HG03469 (cell line): Measurements from ENCODE around the gene ANO1.

ENCODE experiments used
- ATAC-seq: cut with Tn5 transposase; IDR thresholded peaks from one replicate; pipeline ENCODE4 v1.9.1; 2021; ENCODE audit warnings: mild to moderate bottlenecking, moderate library complexity, moderate number of reproducible peaks; ENCODE audit not compliant: unreplicated experiment

The ANO1 gene

DNA sequence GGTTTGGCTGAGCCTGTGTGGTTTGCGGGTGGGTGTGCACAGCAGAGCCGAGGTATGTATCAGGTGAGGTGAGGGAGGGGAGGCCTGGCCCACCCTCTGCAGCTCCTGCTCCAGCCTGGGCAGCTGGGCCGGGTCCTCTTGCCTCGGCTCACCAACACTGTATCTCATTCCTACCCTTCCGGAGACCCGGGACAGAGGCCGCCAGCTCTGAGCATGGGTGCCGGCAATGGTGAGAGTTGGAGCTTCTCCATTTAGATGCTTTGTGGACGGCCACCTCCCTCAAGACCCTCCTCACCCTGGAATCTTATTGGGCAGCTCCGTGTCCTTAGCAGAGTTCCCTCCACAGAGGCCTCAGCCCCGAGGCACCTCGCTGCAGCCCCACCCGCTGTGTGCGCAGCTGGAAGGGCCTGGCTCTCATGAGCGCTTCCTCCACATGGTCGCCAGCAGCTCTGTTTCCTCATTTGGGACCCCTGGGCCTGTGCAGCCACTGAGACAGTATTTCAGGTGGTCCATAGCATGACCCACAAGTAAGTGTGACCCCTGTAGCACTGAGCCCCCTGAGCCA, 55.7 kb downstream of the ANO1 start:
- ATAC-seq, result no peak

DNA sequence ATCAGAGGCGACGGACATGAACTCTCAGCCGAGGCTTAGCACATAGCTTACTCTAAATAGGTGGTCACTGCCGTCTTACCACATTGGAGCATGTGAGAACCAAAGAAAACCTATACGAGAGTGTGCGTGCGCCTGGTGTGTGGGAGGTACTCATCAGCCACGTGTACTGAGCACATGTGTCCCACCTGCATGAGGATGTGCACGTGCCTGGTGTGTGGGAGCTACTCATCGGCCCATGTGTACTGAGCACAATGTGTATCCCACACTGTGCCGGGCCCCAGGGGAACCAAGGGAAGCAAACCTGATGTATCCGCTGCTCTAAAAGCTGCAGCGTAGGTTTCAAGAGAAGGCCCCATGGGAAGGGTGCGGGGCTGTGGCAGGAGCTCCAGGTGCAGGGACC, 56.4 kb downstream of the ANO1 start:
- no peak for ATAC-seq

DNA sequence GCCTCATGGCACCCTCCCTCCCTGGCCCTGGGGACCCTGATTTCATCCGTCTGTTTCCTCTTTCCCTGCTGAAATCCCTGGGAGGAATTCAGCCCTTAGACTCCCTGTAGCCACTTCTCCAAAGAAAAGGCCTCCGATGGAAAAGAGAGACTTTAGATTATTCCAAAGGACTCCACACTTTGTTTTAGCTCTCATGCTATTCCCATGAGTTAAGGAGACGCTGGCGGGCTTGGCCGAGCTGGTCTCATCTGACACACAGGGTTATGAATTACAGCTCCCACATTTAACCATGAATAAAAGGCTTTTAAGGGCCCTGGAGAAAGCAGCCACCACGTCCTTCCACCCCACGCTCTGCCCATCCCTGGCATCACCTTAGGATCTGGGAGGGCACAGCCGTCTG, 57.0 kb downstream of the ANO1 start:
- no peak for ATAC-seq

DNA sequence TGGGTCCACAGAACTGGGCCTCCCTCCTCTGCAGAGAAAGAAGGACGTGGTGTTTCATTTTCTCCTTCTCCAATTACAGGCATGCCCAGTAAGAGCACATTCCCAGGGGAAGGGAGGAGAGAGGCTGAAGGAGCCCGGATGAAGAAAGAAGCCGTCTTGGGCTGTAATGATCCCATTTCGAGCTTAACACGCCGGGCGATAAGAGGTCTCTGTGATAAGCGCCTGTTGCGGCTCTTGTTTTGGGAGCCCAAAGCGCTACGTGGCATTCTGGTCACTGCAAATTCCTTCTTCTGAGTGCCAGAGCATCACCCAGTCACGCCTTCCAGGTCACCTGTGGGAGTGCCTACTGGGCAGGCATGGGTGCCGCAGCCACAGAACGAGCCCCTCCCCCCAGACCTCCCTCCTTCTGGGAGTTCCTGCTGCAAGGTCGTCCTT, 57.5 kb downstream of the ANO1 start:
- no peak for ATAC-seq

DNA sequence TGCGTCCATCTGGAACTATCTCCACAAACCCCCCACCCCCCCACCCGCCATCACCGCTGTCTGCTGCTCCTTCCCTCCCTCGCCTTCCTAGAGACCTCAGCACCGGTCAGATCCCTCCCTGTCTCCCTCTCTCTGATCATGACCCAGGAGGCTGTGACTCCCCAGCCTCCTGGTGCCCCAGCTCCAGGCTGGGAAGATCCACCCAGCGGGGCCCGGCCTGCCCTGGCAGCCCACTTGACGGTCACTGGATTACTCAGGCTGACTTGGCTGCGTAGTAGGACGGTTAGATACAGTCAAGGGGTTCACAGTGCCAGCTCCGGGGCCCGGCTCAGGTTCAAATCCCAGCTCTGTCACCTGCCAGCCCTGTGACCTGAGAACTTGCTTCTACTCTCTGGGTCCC, 59.3 kb downstream of the ANO1 start:
- ATAC-seq, result no peak

DNA sequence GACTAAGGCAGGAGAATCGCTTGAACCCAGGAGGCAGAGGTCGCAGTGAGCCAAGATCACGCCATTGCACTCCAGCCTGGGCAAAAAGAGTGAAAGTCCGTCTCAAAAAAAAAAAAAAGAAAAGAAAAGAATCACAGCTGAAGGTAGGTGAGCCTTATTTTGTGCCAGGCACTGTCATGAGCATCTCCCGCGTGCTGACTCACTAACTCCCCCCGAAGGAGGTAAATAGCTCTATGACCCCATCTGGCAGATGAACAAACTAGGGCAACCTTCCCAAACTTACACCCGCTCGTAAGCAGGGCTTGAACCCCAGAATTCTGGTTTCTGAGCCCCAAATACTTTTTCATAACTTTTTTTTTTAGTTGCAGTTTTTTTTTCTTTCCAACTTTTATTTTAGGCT, 60.3 kb downstream of the ANO1 start:
- no peak for ATAC-seq

DNA sequence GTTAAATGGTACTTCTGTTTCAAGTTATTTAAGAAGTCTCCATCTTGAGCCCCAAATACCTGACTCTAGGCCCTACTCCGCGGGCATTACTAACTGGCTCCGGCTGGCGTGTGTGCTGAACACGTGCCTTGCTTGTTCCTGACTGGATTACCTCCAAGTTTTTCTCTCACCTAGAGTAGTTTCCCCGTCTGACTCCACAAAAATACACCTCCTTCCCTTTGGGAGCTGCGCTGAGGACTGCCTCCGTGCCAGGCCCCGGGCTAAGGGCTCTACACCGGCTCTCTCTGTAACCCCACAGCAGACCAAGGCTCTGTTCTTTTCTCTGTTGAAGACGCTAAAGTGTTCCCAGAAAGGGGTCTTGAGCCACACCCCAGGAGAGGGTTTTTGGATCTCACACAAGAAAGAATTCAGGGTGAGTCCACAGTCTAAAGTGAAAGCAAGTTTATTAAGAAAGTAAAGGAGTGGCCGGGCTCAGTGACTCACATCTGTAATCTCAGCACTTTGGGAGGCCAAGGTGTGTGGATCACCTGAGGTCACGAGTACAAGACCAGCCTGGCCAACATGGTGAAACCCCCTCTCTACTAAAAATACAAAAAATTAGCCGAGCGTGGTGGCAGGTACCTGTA, 61.8 kb downstream of the ANO1 start:
- ATAC-seq, result no peak

DNA sequence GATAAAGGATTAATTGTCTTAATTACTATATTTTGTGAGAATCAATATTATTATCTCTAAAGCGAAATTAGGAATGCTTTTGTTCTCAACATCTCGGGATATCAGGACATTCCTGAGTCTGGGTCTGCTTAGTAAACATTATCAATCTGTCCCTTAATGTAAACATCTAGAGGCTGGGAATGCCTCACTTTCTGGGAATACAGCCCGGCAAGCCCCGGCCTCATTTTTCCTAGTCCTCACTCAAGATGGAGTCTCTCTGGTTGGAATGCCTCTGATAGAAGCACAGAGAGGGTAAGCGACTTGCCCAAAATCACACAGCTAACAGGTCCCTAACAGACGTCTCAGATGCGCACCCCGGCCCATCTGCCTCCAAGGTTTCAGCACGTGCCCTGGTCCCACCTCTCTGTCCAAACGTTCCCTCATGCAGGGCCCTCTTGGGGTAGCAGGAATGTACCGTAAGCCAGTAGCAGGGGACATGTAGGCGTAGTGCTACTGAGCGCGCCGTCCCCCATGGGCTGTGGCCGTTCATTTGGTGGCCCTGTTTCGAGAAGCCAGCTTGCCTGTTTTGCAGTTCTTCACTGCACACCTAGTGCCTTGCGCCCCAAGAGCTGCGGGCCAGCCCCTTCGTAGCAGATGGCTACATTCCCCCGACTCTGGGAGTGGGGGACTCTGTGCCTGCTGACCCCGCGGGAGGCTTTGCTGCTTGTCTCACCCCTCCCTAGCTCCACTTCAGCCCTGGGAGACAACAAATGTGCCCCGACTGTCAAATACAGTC, 62.8 kb downstream of the ANO1 start:
- no peak for ATAC-seq

DNA sequence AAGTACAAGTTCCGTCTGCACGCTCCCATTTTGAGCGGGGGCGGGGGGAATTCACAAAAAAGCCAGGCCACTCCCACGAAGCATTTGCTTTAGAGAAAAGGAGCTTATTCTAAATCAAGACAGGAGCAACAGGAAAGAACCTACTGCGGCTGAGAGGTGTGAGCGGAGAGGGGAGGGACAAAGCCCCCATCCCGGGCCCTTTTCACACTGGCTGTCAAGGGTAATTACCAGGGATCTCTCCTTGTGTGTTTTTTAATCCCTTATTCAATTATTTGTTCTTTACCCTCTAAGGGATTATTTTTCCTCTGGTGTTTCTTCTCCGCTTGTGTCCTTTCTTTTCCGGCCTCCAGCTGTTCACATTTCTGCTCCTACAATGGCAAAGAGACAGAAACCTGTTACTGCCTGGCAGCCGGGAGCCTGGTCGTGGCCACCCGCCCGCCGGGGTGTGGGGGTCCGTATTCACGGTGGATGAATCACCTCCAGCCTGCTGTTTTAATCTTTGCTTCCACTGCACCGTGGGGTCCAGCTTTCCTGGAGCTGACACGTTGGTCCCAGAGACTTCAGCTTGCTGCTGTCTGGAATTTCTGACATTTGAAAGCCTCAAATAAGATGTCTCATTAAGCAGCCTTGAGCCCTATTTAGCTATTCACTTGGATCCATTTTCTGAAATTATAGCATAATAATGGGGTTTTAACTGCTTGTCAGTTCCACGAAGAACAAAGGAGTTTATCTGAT, 63.5 kb downstream of the ANO1 start:
- no peak for ATAC-seq

DNA sequence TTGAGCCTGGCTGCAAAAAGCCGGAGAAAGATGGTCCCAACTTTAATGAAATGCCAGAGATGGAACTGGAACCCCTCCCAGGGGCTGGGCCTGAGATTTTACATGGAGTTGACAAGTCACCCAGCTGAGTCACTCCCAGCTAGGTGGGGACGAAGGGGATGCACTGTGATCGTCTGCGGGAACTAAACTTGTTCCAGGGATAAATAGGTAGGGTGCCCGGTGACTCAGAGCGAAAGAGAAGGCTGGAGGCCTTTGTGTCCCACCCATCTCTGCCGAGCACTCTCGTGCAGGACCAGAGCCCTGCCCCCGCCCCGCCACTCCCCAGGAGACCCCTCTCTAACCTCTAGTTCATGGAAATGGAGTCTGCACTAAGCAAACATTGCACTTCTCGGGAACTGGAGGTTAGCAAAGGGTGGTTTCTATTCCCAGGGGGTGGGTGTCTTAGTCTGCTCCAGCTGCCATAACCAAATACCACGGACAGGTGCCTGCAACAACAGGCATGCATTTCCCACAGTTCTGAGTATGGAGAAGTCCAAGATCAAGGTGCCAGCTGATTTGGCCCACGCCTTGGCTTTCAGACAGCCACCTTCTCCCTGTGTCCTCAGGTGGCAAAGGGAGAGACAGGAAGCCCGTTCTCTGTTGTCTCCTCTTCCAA, 64.2 kb downstream of the ANO1 start:
- ATAC-seq, result no peak

DNA sequence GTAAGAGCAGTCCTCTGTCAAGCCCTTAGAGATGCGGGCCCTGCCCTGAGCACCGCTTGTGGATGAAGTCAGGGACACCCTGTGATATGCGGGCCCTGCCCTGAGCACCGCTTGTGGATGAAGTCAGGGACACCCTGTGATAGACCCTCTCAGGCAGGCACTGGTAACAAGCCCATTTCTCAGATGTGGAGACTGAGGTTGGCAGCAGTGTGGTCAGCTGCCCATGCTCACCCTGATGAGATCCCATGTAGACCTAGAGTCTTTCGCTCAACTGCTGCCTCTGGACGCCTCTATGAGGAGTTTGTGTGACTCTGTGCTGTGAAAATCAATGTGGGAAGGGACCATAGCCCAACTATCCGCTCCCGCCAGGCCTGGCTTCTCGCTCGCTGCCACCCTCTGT, 66.1 kb downstream of the ANO1 start:
- no peak for ATAC-seq

DNA sequence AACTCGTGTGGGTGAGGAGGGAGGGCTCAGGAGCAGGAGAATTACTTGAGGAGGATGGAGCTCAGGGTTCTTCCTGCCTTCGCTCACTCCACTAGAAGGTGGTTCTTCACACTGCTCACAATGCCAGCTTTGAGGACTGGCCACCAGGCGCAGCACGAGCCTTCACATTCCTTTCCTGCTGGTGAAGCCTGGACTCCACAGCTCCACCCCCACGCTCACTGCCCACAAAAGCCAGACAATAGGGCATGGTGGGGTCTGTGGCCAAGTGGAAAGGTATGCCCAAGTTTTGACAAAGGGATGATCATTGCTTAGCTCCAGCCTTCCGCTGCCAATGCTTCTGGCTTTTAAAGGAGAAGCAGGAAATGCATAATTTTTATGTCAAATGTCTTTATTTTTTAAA, 67.0 kb downstream of the ANO1 start:
- no peak for ATAC-seq

DNA sequence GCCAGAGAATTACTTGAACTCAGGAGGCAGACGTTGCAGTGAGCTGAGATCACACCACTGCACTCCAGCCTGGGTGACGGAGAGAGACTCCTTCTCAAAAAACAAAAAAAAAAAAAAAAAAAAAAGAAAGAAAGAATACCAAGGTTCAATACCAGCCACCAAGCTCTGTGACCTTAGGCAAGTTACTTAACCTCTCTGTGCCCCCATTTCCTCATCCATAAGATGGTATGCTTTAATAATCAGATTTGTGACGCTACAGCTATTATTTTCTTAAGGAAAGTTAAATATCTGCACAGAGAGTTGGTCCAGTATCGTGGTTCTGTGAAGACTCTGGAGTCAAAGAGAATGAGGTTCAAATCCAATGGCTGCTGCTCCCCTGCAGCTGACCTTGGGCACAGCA, 67.7 kb downstream of the ANO1 start:
- ATAC-seq, result no peak

DNA sequence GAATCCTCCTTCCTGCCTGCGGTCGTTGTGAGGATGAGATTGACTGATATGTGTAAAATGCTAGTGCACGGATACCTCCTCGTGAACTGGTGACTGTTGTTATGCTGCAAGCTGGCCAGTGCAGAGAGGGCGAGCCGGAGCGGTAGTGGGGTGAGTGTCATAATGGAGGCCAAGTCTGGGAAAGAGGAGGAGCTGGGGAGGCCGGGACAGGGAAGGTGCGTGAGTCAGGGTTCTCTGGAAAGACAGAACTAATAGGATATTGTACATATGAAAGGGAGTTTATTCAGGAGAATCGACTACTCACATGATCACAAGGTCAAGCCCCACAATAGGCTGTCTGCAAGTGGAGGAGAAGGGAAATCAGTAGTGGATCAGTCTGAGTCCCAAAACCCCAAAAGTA, 68.2 kb downstream of the ANO1 start:
- ATAC-seq, result no peak

DNA sequence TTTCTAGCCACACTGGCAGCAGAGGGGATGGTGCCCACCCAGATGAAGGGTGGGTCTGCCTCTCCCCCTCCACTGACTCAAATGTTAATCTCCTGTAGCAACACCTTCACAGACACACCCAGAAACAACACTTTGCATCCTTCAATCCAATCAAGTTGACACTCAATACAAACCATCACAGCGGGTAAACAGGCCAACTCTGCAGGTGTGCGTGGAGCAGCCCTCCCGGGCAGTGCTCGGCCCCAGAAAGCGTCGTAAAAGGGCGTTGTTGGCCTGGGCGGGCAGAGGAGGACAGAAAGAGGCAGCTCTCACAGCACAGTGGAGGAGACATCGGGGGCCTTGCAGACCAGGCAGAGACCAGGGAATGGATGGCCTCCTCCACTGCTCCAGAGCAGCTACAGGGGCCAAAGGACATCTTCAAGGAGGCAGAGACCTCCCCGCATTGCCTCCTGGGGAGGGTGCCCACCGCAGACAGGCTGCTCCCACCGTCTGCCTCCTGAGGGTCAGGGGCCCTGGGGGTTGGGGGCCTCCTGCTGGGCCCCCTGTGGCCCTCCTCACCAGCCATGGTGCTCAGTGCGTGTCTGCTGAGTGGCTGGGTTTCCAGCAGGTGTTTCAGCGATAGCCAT, 68.9 kb downstream of the ANO1 start:
- no peak for ATAC-seq

DNA sequence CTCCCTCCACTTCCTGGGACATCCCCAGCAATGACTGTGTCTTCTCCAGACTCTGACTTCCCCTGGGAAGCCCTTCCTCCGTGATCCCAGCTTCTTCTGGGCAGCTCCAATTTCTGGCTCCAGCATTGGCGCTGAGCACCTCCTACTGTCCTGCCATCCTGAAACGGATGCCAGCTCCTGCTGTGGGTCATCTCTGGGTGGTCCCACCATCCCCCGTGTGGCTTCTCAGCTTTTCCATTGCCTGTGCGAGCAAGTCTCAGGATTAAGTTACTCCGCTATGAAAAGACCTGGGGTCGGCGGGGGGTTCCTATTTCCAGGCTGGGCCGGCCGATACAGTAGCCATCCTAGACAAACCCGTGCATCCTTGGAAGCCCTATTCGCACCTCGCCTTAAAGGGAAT, 69.6 kb downstream of the ANO1 start:
- no peak for ATAC-seq

DNA sequence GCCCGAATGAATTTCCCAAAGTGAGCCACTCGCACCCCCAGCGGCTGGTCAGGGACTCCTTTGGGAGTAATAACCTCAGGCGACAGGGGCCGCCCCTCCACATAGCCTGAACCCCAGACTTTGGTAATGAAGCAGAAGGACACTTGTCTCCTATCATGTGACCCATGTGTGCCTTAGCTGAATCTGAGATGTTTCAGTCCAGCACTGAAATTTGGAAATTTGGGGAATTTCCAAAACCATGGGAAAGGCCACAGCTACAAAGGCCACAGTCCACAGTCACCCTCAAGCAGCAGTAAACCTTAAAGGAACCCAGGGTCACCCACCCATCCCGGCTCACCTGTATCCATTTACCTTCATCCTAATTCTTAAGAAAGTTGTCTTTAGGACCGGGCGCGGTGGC, 73.6 kb downstream of the ANO1 start:
- no peak for ATAC-seq

DNA sequence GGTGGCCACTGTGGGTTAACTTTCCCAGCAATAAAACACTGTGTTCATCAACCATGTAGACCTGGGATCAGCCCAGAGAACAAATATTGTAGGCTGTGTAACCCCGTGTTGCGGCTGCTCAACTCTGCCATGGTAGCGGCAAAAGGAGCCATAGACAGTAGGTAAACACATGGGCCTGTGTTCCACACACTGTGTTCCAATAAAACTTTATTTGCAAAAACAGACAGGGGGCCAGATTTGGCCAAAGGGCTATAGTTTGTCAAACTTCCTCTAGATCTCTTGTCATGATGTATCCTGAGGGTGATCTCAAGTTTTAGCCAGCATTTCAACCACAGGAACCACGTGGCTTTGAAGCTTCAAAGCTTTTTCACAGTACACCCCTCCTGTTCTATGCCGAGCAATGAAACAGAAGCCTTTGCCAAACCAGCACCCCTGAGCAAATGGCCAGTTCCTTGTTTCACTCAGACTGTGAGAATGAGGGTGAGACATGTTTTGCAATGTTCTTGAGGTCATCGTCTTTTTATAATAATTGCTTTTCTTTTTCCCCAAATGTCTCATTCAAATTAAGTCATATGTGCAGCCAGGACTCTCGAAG, 75.1 kb downstream of the ANO1 start:
- no peak for ATAC-seq

DNA sequence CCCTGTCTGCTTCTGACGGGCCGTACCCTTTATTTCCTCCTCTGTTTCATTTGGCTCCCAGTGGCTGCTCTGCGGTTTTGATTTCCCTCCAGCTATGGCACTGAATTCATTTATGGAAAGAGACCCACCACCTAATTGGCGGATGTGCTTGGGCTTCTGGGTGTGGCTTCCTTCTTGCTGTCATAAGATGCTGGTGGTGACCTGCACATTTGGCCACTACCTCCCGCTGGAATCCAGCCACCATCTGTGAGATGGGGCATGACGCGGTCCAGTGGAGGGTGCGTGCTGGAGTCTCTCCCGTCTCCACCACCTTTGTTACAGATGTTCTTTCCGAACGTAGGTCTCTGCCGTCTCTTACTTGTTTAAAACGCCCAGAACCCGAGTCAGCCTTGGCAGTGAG, 77.3 kb downstream of the ANO1 start:
- no peak for ATAC-seq

DNA sequence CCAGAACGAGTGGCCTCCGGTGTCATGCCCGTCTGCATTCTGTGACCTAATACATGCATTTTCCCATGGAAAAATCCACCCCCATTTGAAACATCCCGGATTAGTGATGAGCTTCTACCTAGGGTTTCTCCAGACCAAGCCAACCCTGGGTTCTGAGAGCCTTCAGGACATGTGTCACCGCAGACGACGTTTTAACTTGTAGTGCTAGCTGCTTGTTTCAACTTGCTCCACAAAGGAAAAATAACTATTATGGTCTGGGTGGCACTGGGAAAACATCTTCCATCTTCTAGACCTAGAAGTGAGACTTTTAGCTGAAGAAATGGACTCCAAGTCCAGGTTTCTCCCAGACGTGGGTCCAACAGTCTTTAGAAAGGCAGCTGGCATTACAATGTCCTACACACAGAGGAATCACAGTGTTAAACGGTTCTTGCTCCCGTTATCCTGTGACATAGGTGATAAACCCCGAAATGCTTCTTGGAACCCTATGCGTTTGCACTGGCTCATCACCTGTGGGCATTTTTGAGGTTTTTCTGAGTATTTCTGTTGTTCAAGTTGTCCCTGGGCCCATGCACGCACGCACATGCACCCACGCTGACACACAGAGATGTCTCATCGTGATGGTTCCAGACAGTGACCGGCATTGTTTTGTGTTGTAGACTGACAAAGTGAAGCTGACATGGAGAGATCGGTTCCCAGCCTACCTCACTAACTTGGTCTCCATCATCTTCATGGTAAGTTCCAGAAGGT, 78.3 kb downstream of the ANO1 start:
- ATAC-seq, result no peak
